GM21423 (cell line): ENCODE results near the gene CPNE2.
"Not testable (repeated sequence)": the region's sequence is repeated elsewhere in the genome, so short reads cannot be mapped to it uniquely, and the experiment has no call there.

Source experiments
- ATAC-seq: cut with Tn5 transposase; IDR thresholded peaks from one replicate; pipeline ENCODE4 v1.9.1; 2021; ENCODE audit warnings: mild to moderate bottlenecking, moderate library complexity; ENCODE audit not compliant: unreplicated experiment

CPNE2 gene

GRCh38 chr16:57091975-57092785 lies at the start of gene CPNE2:
Gene CPNE2, plus strand, starts transcription at chr16:57092583. Its CDS starts 18,160 bp downstream, at chr16:57110743.
- ATAC-seq, result no peak

- ATAC-seq, result no peak
Observed at GRCh38 chr16:57043248-57043647, 49.1 kb upstream of the CPNE2 start.

DNA sequence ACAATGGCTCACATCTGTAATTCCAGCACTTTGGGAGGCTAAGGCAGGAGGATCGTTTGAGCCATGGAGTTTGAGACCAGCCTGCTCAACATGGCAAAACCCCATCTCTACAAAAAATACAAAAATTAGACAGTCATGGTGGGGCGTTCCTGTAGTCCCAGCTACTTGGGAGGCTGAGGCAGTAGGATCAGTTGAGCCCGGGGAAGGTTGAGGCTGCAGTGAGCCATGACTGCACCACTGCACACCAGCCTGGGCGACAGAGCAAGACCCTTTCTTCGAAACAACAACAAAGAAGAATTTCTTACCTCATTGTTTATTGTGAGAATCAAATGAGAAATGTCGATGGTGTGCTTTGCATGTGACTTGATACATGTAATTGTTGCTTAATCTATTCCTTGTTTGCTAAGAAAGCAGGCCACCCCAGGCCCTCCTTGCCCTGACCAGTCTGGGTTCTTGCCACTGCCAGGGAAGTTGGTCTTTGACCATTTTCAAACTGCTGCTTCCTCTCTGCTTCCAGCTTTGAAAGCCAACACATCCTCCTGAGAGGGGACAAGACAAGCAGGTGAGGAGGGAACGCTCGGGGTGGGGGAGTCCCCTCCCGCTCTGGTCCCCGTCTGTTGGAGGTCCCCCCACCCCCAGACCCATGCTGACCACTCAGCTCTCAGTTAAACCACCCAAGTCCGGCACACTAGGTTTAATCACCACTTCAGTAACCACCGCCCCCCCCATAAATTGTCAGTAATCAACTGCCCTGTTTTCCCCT lies 47.3 kb upstream of the CPNE2 start:
- ATAC-seq, result no peak

DNA sequence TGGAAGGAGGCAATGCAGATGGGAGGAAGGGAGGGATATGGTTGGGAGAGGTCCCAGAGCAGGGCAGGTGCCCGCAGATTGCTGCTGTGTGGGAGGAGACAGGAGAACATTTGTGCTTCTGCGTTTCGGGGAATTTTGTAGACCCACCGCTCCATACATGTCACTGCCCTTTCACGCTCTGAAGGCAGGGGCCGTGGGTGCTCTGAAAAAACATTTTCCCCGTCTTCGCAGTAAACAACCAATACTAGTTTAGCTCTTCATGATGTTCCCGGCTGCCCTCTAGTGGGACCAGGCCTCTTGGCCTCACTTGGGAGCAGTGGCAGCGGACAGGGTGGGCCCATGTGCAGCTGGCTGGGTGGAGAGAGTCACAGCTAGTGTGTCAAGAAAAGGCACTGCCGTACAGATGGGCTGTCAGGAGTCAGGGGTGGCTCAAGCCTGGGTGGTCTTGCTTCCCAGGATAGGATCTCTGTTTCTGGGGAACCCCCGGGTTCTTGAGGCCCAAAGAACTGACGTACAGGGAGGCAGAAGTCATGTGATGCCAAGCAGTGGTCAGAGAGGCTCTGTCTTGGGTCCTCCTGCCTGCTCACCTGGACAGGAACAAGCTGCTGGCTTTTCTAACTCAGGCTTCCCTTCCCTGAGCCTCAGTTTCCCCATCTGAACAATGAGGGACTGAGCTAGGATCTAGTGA lies 46.5 kb upstream of the CPNE2 start:
- no peak for ATAC-seq

GRCh38 chr16:57048095-57048494 lies 44.3 kb upstream of the CPNE2 start:
- no peak for ATAC-seq

- ATAC-seq, result peak; percentile 53
Observed at GRCh38 chr16:57049678-57050077, 42.7 kb upstream of the CPNE2 start.

DNA sequence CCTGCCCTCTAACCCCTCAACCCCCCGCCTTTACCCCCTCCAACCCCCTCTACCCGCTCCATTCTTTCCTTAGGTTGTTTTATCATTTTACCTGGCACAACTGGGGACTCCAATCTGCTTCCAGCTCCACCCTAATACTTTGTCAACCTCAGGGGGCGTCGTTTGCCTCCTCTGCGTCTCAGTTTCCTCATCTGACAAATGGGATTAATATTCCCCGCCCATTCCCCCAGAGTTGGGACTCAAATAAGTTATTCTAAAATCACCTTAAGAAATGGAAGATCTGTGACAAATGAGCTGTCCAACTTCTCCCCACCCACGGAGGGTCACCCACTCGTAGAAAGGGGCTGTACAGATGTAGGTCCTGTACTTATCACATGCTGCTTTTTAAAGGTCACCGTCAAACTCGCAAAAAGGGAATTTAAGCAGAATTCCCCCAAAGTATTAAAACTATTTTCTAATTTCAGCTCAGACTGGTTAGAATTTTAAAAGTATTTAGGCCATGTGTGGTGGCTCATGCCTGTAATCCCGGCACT lies 40.6 kb upstream of the CPNE2 start:
- no peak for ATAC-seq

DNA sequence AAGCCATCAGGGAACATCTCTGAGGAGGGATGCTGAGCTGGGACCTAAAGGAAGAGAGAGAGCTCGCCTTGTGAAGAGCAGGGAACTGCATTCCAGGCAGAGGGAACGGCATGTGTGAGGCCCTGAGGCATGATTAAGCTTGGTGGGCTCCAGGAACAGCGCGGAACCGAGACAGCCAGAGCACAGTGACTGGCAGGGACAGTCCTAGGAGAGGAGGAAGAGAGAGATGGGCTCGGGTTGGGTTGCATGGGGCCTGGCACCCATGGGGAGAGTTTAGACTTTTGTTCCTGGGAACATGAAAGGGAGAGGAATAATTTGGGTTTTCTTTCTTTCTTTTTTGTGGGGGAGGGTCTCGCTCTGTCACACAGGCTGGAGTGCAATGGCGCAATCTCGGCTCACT lies 39.2 kb upstream of the CPNE2 start:
- no peak for ATAC-seq

DNA sequence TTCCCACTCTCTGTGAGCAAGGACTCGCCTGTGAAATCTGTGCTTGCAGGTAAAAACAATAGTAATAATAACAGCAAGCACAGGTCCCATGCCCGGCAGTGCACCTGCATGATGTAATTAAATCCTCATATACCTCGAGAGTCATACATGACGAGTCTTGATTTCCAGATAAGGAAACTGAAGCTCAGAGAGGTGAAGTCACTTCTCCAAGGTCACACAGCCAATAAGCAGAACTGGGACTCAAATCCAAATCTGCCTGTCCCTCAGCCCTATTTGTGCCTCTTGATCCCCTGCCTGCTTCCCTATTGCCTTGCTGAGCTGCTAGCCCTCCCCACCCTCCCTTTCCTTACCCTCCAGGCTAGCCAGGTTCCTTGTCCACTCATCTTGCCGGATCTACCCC lies 38.0 kb upstream of the CPNE2 start:
- ATAC-seq, result no peak

DNA sequence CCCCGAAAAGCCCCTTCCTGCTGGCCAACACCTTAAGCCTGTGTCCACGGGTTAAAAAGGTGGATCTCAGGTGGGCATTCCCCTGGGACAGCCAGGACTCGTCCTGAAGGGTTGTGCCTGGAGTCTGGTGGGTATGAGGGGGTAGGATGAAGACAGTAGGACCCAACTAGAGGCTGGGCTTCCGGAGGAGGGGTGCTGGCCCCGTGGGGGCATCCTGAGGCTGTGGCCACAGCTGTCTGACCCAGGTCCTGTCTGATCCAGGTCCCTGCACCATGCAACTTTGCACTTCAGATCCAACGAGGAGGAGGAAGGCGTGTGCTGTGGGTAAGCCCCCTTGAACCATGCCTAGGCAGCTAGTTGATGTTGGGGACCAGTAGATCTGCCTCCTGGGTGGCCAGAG lies 37.6 kb upstream of the CPNE2 start:
- ATAC-seq, result no peak

GRCh38 chr16:57055671-57056070 lies 36.7 kb upstream of the CPNE2 start:
- ATAC-seq, result no peak

- no peak for ATAC-seq
Observed at GRCh38 chr16:57058291-57058861, 34.0 kb upstream of the CPNE2 start.

DNA sequence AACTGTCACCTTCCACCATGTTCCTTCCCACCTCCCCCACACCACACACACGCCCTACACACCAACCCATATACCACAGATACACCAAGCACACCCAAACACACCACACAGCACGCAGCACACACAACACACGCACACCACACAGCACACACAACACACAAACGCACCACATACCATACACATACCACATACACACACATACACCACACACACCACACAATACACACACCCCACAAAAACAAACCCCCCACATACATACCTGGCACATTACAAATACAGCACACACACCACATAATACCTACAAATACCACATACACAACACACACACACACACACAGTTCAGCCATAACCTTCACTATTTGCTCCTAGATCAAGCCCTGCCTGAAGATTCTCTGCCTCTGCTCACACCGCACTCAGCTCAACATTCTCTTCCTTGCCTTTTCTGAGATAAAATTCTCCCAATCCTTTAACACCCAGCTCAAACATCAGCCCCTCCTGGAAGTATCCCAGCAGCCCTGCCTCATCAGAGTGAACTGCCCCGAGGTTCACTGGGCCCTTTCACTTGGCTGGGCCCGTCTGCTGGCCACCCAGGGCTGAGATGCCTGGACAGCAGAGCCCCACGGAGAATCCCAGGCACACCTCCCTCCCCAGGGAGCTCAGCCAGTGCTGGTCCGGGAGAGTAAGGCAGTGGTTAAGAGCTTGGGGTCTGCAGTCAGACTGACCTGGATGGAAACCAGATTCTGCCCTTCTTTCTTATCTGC lies 31.9 kb upstream of the CPNE2 start:
- no peak for ATAC-seq

- no peak for ATAC-seq
Observed at GRCh38 chr16:57061084-57061905, 31.1 kb upstream of the CPNE2 start.

- no peak for ATAC-seq
Observed at GRCh38 chr16:57062329-57062728, 30.1 kb upstream of the CPNE2 start.

DNA sequence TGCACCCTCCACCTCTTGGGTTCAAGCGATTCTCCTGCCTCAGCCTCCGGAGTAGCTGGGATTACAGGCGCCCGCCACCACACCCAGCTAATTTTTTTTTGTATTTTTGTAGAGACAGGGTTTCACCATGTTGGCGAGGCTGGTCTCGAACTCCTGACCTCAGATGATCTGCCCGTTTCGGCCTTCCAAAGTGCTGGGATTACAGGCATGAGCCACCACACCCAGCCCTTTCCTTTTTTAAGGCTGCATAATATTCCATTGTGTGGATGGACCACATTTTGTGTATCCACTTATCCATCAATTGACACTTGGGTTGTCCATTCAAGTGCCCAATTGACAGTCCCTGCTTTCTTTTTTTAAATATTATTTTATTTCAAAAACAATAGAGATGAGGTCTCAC lies 29.2 kb upstream of the CPNE2 start:
- ATAC-seq, result not testable (repeated sequence)

DNA sequence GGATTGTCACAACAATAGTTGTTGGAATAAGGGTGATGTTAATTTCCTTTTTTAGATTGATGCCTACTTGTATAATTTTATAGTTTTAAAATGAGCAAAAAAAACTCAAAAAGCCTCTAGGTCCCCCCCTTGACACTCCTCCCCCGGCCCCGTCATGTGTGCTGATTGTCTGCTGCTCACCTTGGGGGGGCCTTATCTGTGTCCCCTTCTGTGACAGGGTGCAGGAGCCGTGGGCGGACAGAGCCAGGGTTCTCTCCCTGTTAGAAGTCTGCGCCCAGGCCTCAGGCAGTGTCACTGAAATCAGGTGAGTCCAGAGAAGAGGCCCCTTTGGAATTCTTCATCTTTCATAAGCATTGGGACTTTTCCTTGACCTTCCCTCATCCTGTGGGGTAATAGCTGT lies 27.4 kb upstream of the CPNE2 start:
- ATAC-seq, result no peak

- no peak for ATAC-seq
Observed at GRCh38 chr16:57066625-57067024, 25.8 kb upstream of the CPNE2 start.

DNA sequence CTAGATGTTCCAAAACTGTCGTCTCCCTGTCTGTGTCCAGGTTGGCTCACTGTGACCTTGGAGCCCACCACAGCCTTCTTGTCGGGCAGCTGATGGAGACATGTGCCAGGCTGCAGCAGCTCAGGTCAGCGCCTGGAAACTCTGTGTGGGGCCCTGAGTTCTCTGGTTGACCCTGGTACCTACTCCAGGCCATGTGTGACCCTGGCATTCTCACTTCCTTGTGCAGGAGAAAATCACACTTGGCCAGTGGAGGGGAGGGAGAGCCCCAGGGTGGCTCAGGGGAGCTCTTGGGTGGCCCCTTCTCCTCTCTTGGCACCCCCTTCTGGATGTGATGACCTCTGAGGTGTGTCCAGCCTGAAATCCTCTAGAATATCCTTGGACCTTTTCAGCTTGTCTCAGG lies 25.0 kb upstream of the CPNE2 start:
- ATAC-seq, result no peak
